H1 (cell line): ENCODE data around the gene FARP2. TPM values are rescaled to one million over a fixed set of nuclear protein-coding genes. Genes with fewer than 3 reads are reported as not detected.

Experiments
- CTCF ChIA-PET: fragments of 300-600 bp; sonication (Branson Sonifier 250); formaldehyde crosslinking; loops from one replicate; lab custom pipeline; 2021; ENCODE audit not compliant: partially characterized antibody; lab: Charles Lee
- POLR2A ChIA-PET: fragments of 300-600 bp; sonication (Branson Sonifier 250); formaldehyde crosslinking; loops from one replicate; lab custom pipeline; 2021; ENCODE audit warnings: inconsistent platforms; ENCODE audit not compliant: partially characterized antibody; lab: Charles Lee
- DNase-seq, 2 experiments: peaks; one replicate each; pipeline versions ENCODE4 v3.0.0 to v3.0.0-alpha.2; 2010 to 2022; ENCODE audit warnings: low spot score in 2 of 2, low read depth in 1 of 2, mixed read lengths in 1 of 2
- FAIRE-seq: peaks from 2 replicates; lab custom pipeline; 2011; peaks lifted over from hg19 to GRCh38; lab: Jason Lieb, UNC
- H2AFZ ChIP-seq: 2 replicates; pipeline ENCODE4 v1.8.1; 2012; ENCODE audit warnings: low read length, inconsistent platforms
- H2AK5ac ChIP-seq: 2 replicates; pipeline ENCODE4 v1.6.1; 2013; ENCODE audit warnings: low read depth, low read length
- H2BK120ac ChIP-seq: replicated peaks from 2 replicates; pipeline ENCODE3; 2013; ENCODE audit warnings: low read depth, low read length, inconsistent platforms
- H2BK12ac ChIP-seq: 2 replicates; pipeline ENCODE4 v1.6.1; 2013; ENCODE audit warnings: low read depth, low read length
- H2BK15ac ChIP-seq: 2 replicates; pipeline ENCODE4 v1.6.1; 2013; ENCODE audit warnings: low read length
- H2BK20ac ChIP-seq: 2 replicates; pipeline ENCODE4 v1.6.1; 2013; ENCODE audit warnings: low read length
- H2BK5ac ChIP-seq: 2 replicates; pipeline ENCODE4 v1.6.1; 2013; ENCODE audit warnings: low read depth, low read length
- H3K14ac ChIP-seq: 2 replicates; pipeline ENCODE4 v1.6.1; 2013; ENCODE audit warnings: inconsistent platforms; ENCODE audit not compliant: insufficient read length
- H3K18ac ChIP-seq: 2 replicates; pipeline ENCODE4 v1.6.1; 2013; ENCODE audit warnings: low read length; ENCODE audit errors: extremely low read depth
- H3K23ac ChIP-seq: 2 replicates; pipeline ENCODE4 v1.6.1; 2013; ENCODE audit warnings: inconsistent platforms; ENCODE audit not compliant: insufficient read length
- H3K23me2 ChIP-seq: 2 replicates; pipeline ENCODE4 v1.6.1; 2013; ENCODE audit warnings: low read depth, low read length
- H3K27ac ChIP-seq: 2 replicates; pipeline ENCODE4 v1.6.1; 2011; ENCODE audit warnings: low read depth, low read length, inconsistent platforms
- H3K27me3 ChIP-seq, 4 experiments: replicated peaks in 1 of 4; 1 replicate in 1 of 4; 2 replicates in 3 of 4; pipeline versions ENCODE4 v1.6.1 to v1.8.1; 2011 to 2013; ENCODE audit warnings: low read length in 3 of 4, mild to moderate bottlenecking in 3 of 4, inconsistent platforms in 2 of 4, mixed read lengths in 2 of 4, moderate library complexity in 1 of 4; ENCODE audit not compliant: control insufficient read depth in 3 of 4, insufficient read depth in 3 of 4; ENCODE audit errors: extremely low read depth in 1 of 4
- H3K36me3 ChIP-seq, 4 experiments: 2 replicates each; pipeline versions ENCODE4 v1.6.1 to v1.8.1; 2011 to 2013; ENCODE audit warnings: mild to moderate bottlenecking in 4 of 4, low read length in 3 of 4, moderate library complexity in 2 of 4, control low read depth in 1 of 4, inconsistent platforms in 1 of 4; ENCODE audit not compliant: insufficient read depth in 4 of 4, control insufficient read depth in 2 of 4
- H3K4ac ChIP-seq: replicated peaks from 2 replicates; pipeline ENCODE3; 2013; ENCODE audit warnings: low read length, low read depth, mixed read lengths, inconsistent platforms; ENCODE audit not compliant: insufficient read length
- H3K4me1 ChIP-seq, 4 experiments: replicated peaks in 1 of 4; 1 replicate in 1 of 4; 2 replicates in 3 of 4; pipeline versions ENCODE4 v1.6.1 to v1.8.1; 2011 to 2013; ENCODE audit warnings: low read length in 3 of 4, inconsistent platforms in 2 of 4, mixed read lengths in 1 of 4; ENCODE audit not compliant: insufficient read depth in 4 of 4, control insufficient read depth in 3 of 4
- H3K4me2 ChIP-seq, 2 experiments: 2 replicates each; pipeline versions ENCODE4 v1.6.1 to v1.8.1; 2011 to 2013; ENCODE audit warnings: low read depth in 2 of 2, low read length in 2 of 2, control low read depth in 1 of 2, inconsistent platforms in 1 of 2, mild to moderate bottlenecking in 1 of 2; ENCODE audit not compliant: insufficient read depth in 1 of 2
- H3K4me3 ChIP-seq, 4 experiments: fragments of 200-600, 300-600 bp in 1 of 4; sonication (generic), shearing (Covaris generic), sonication (Bioruptor Twin) in 1 of 4; 2 replicates each; pipeline versions ENCODE4 v1.5.1 to v1.8.1; 2011 to 2016; ENCODE audit warnings: low read length in 4 of 4, low read depth in 3 of 4, control low read depth in 2 of 4, inconsistent platforms in 2 of 4, mild to moderate bottlenecking in 2 of 4, mixed read lengths in 1 of 4, moderate library complexity in 1 of 4; ENCODE audit not compliant: insufficient read depth in 2 of 4; ENCODE audit errors: extremely low read depth in 1 of 4
- H3K56ac ChIP-seq: replicated peaks from 2 replicates; pipeline ENCODE3; 2013; ENCODE audit warnings: low read depth, mild to moderate bottlenecking, mixed read lengths, low read length, inconsistent platforms; ENCODE audit not compliant: insufficient read length
- H3K79me1 ChIP-seq: 2 replicates; pipeline ENCODE4 v1.6.1; 2013; ENCODE audit warnings: low read depth, low read length, control low read depth
- H3K79me2 ChIP-seq, 2 experiments: 2 replicates each; pipeline versions ENCODE4 v1.6.1 to v1.8.1; 2012 to 2013; ENCODE audit warnings: low read length in 2 of 2, mild to moderate bottlenecking in 2 of 2, inconsistent platforms in 1 of 2; ENCODE audit not compliant: insufficient read depth in 2 of 2, control insufficient read depth in 1 of 2
- H3K9ac ChIP-seq, 4 experiments: replicated peaks in 1 of 4; 1 replicate in 1 of 4; 2 replicates in 3 of 4; pipeline versions ENCODE4 v1.6.1 to v1.8.1; 2011 to 2013; ENCODE audit warnings: low read depth in 3 of 4, low read length in 3 of 4, control low read depth in 2 of 4, mild to moderate bottlenecking in 2 of 4, moderate library complexity in 2 of 4, inconsistent platforms in 1 of 4; ENCODE audit errors: extremely low read depth in 1 of 4
- H3K9me3 ChIP-seq, 2 experiments: 2 replicates each; pipeline versions ENCODE4 v1.6.1 to v1.8.1; 2012 to 2013; ENCODE audit warnings: mild to moderate bottlenecking in 2 of 2, moderate library complexity in 2 of 2, control low read depth in 1 of 2, inconsistent platforms in 1 of 2, low read depth in 1 of 2, low read length in 1 of 2, mixed read lengths in 1 of 2; ENCODE audit not compliant: insufficient read depth in 2 of 2
- H4K20me1 ChIP-seq, 2 experiments: replicated peaks in 1 of 2; 2 replicates each; pipeline versions ENCODE3 to v1.8.1; 2011 to 2013; ENCODE audit warnings: inconsistent platforms in 2 of 2, low read length in 2 of 2, mild to moderate bottlenecking in 1 of 2; ENCODE audit not compliant: insufficient read depth in 2 of 2, control insufficient read depth in 1 of 2
- H4K5ac ChIP-seq: 2 replicates; pipeline ENCODE4 v1.6.1; 2013; ENCODE audit warnings: low read length, low read depth, mixed read lengths, inconsistent platforms; ENCODE audit not compliant: insufficient read length
- H4K8ac ChIP-seq: 2 replicates; pipeline ENCODE4 v1.8.0; 2013; ENCODE audit warnings: mild to moderate bottlenecking, moderate library complexity, low read length, inconsistent platforms; ENCODE audit not compliant: insufficient read depth; ENCODE audit errors: extremely low read depth
- H4K91ac ChIP-seq: replicated peaks from 2 replicates; pipeline ENCODE3; 2013; ENCODE audit warnings: low read length, mixed read lengths, inconsistent platforms; ENCODE audit not compliant: insufficient read length
- ATF2 ChIP-seq: IDR thresholded peaks from 2 replicates; pipeline ENCODE4 v1.6.1; 2012; ENCODE audit warnings: low read length, inconsistent platforms
- CBX8 ChIP-seq: fragments of 300-800, 300-1000 bp; sonication (generic); IDR thresholded peaks from 2 replicates; pipeline ENCODE4 v1.7.1; 2016; ENCODE audit warnings: low read depth, low read length, borderline replicate concordance
- CEBPB ChIP-seq: IDR thresholded peaks from 2 replicates; pipeline ENCODE4 v1.6.1; 2012; ENCODE audit warnings: low read depth, low read length
- EP300 ChIP-seq, 2 experiments: IDR thresholded peaks; 1 replicate in 1 of 2; 2 replicates in 1 of 2; pipeline ENCODE4 v1.6.1; 2011 to 2012; ENCODE audit warnings: low read depth in 2 of 2, low read length in 2 of 2, mild to moderate bottlenecking in 2 of 2, borderline replicate concordance in 1 of 2, inconsistent platforms in 1 of 2, moderate library complexity in 1 of 2
- HDAC2 ChIP-seq, 2 experiments: fragments of 300-600 bp in 1 of 2; sonication (generic) in 1 of 2; IDR thresholded peaks; 2 replicates each; pipeline ENCODE4 v1.6.1; 2011 to 2012; ENCODE audit warnings: low read depth in 2 of 2, low read length in 2 of 2, mild to moderate bottlenecking in 2 of 2, moderate library complexity in 2 of 2, borderline replicate concordance in 1 of 2, inconsistent platforms in 1 of 2
- JUN ChIP-seq: IDR thresholded peaks from 2 replicates; pipeline ENCODE4 v1.6.1; 2011; ENCODE audit warnings: low read depth, mild to moderate bottlenecking, improper control_type of control experiment, low read length
- MAFK ChIP-seq: IDR thresholded peaks from 2 replicates; pipeline ENCODE4 v1.6.1; 2012; ENCODE audit warnings: low read depth, mild to moderate bottlenecking, improper control_type of control experiment, low read length
- MAX ChIP-seq: IDR thresholded peaks from 2 replicates; pipeline ENCODE4 v1.6.1; 2012; ENCODE audit warnings: inconsistent platforms
- RXRA ChIP-seq: IDR thresholded peaks from 2 replicates; pipeline ENCODE4 v1.6.1; 2011; ENCODE audit warnings: low read depth, mild to moderate bottlenecking, low read length, moderate library complexity; ENCODE audit not compliant: insufficient read depth
- TAF7 ChIP-seq: optimal IDR thresholded peaks from 2 replicates; pipeline ENCODE3; 2011; ENCODE audit warnings: low read depth, mild to moderate bottlenecking, inconsistent platforms, low read length, moderate library complexity, borderline replicate concordance
- WGBS, 2 experiments: shearing (Covaris generic) in 1 of 2; methylation state at CpG; one replicate each; pipeline versions ENCODE4 v1.1.6 to v1.1.7; 2013 to 2015; ENCODE audit warnings: low lambda C conversion rate in 2 of 2, mixed read lengths in 2 of 2, inconsistent platforms in 1 of 2, low coverage in 1 of 2, missing lambda C conversion rate in 1 of 2; ENCODE audit not compliant: insufficient replicate concordance in 2 of 2, insufficient coverage in 1 of 2, insufficient read length in 1 of 2; ENCODE audit errors: extremely low coverage in 1 of 2, missing lambda C conversion rate in 1 of 2; 5-methylcytosine and 5-hydroxymethylcytosine counted together
- polyA plus RNA-seq, 7 experiments: library from polyadenylated mRNA; depleted of rRNA in 3 of 7; stranded (reverse) in 5 of 7; unstranded in 2 of 7; fragments of >200 nt in 5 of 7; fragments of 200-250 nt in 2 of 7; gene quantifications; 1 replicate in 5 of 7; 2 replicates in 1 of 7; 4 replicates in 1 of 7; pipeline versions ENCODE4 v1.2.1 to v1.2.3, GENCODE V29; 2011 to 2013; ENCODE audit warnings: missing spikeins in 2 of 7, mixed read lengths in 2 of 7
- total RNA-seq: library from RNA; stranded (reverse); fragmentation: NEBNext Ultra II Directional; extraction: Animal tissue kit (Norgen Biotek cat#: 25700); gene quantifications from 2 replicates; pipeline ENCODE4 v1.2.1, GENCODE V29; 2021

The FARP2 gene
- total and polyA plus RNA-seq, 2 of the 8 experiments (the other 6 are each of a cell fraction or from before 2014, with no cell fraction given), result 12.4 to 33.4 TPM

- H2BK120ac ChIP-seq, result no peak overlapping the region
- H2BK12ac ChIP-seq, result no peak overlapping the region
- H2BK20ac ChIP-seq, result no peak overlapping the region
- peaks cover 15 to 41% of the 10 kb centered on the region in 2 experiments for H4K20me1 ChIP-seq
- H3K56ac ChIP-seq, result no peak overlapping the region
- WGBS, 2 experiments, result 89% methylated on average over 11 of the region's 11 CpGs; no CpG with 5 or more reads in 1 of the 2 experiments
- no peak overlapping the region for H2AK5ac ChIP-seq
- H4K8ac ChIP-seq, result no peak overlapping the region
- H3K27ac ChIP-seq, result no peak overlapping the region
- no peaks in the 10 kb centered on the region for H3K9me3 ChIP-seq
- H3K4ac ChIP-seq, result no peak overlapping the region
- H2BK5ac ChIP-seq, result no peak overlapping the region
- no peaks in the 10 kb centered on the region for H3K27me3 ChIP-seq
- H3K9ac ChIP-seq, result no peak overlapping the region
- POLR2A ChIA-PET, result interaction anchor here (0.9 to 10.2 kb wide), 2 partner anchors 9 to 35 kb away, joined by 3 to 104 read pairs; no protein-coding TSS in a partner anchor
- CTCF ChIA-PET, result interaction anchor here (0.6 kb wide), 1 partner anchor 86 kb away, joined by 3 read pairs; no protein-coding TSS in a partner anchor
- H3K23me2 ChIP-seq, result peaks cover 5% of the 10 kb centered on the region
- DNase-seq (no peak), FAIRE-seq (no peak)
- no peak overlapping the region for H3K4me2 ChIP-seq
- H3K14ac ChIP-seq, result no peak overlapping the region
- no peak overlapping the region for H3K18ac ChIP-seq
- H2BK15ac ChIP-seq, result no peak overlapping the region
- no peak overlapping the region for H3K23ac ChIP-seq
- H2AFZ ChIP-seq, result no peak overlapping the region
- H3K4me3 ChIP-seq, result no peak overlapping the region
- H3K4me1 ChIP-seq, result peaks cover 0 to 7% (median 6%) of the 10 kb centered on the region in 4 experiments; a peak in 6 of 7 replicates
- H4K5ac ChIP-seq, result no peak overlapping the region
- H3K79me2 ChIP-seq, result peaks cover 14 to 47% of the 10 kb centered on the region in 2 experiments
- peaks cover 23% of the 10 kb centered on the region for H3K79me1 ChIP-seq
- peaks cover 4 to 25% (median 16%) of the 10 kb centered on the region in 4 experiments; a peak in 7 of 8 replicates for H3K36me3 ChIP-seq
- no peak overlapping the region for H4K91ac ChIP-seq
- TF ChIP-seq CEBPB, result no peak
- TF ChIP-seq ATF2, result no peak
- no peak for TF ChIP-seq MAFK
- no peak for TF ChIP-seq HDAC2 (IDR thresholded peaks at IDR 0.05; ENCODE audit: borderline replicate concordance in 1 of 2, low read depth in 2 of 2, low read length in 2 of 2)
- TF ChIP-seq JUN, result no peak
- TF ChIP-seq TAF7, result no peak
- no peak for TF ChIP-seq MAX
- no peak for TF ChIP-seq CBX8
- no peak for TF ChIP-seq EP300 (IDR thresholded peaks at IDR 0.05; ENCODE audit: borderline replicate concordance in 1 of 2, low read depth in 2 of 2, low read length in 2 of 2)
- no peak for TF ChIP-seq RXRA
Measured at GRCh38 chr2:241502281-241502680, 146.2 kb downstream of the FARP2 start.
